B cell (primary cell): ENCODE results near the gene NPAS1. TPM values are rescaled to one million over a fixed set of nuclear protein-coding genes. Genes with fewer than 3 reads are reported as not detected.

ENCODE experiments used
- ATAC-seq: fragments of 200-7000 bp; cut with Tn5 transposase; one replicate; pipeline ENCODE4 v1.10.0; 2021; ENCODE audit warnings: low read depth, mild to moderate bottlenecking, moderate number of reproducible peaks, moderate library complexity
- CTCF ChIA-PET: fragments of 350-600 bp; sonication (Branson Sonifier 250); formaldehyde crosslinking; loops from one replicate; lab custom pipeline; 2021; ENCODE audit warnings: antibody characterized with exemption, inconsistent platforms; lab: Charles Lee
- POLR2A ChIA-PET: fragments of 350-600 bp; sonication (Branson Sonifier 250); formaldehyde crosslinking; loops from one replicate; lab custom pipeline; 2021; ENCODE audit warnings: antibody characterized with exemption; lab: Charles Lee
- DNase-seq: peaks from one replicate; pipeline ENCODE4 v3.0.0; 2013
- H2AFZ ChIP-seq: 2 replicates; pipeline ENCODE4 v1.6.1; 2012; ENCODE audit warnings: mild to moderate bottlenecking, low read depth, low read length; ENCODE audit not compliant: insufficient read depth, poor library complexity, severe bottlenecking
- H3K27ac ChIP-seq, 2 donors: 1 replicate in 1 of 2; 2 replicates in 1 of 2; pipeline ENCODE4 v1.5.1; 2012 to 2013; ENCODE audit warnings: low read length in 2 of 2, mild to moderate bottlenecking in 2 of 2, moderate library complexity in 1 of 2
- H3K27me3 ChIP-seq, 4 experiments: fragments of 200-600 bp in 1 of 4; sonication (generic) in 1 of 4; replicated peaks in 1 of 4; 1 replicate in 2 of 4; 2 replicates in 2 of 4; pipeline versions ENCODE4 v1.6.1 to v1.7.0; 2013 to 2016; ENCODE audit warnings: low read length in 3 of 4, mild to moderate bottlenecking in 2 of 4, mixed read lengths in 1 of 4, moderate library complexity in 1 of 4; ENCODE audit not compliant: insufficient read depth in 4 of 4, control insufficient read depth in 3 of 4; ENCODE audit errors: control extremely low read depth in 1 of 4
- H3K36me3 ChIP-seq, 2 experiments: replicated peaks in 1 of 2; 1 replicate in 1 of 2; 2 replicates in 1 of 2; pipeline versions ENCODE4 v1.6.1 to v1.7.1; 2013; ENCODE audit warnings: low read length in 1 of 2; ENCODE audit not compliant: insufficient read depth in 2 of 2, control insufficient read depth in 1 of 2; ENCODE audit errors: control extremely low read depth in 1 of 2, extremely low read depth in 1 of 2
- H3K4me1 ChIP-seq, 2 donors: fragments of 200-600 bp in 1 of 2; sonication (generic) in 1 of 2; 1 replicate in 1 of 2; 2 replicates in 1 of 2; pipeline versions ENCODE4 v1.5.1 to v1.6.1; 2013 to 2017; ENCODE audit warnings: low read length in 2 of 2; ENCODE audit not compliant: control insufficient read depth in 2 of 2, insufficient read depth in 2 of 2
- H3K4me2 ChIP-seq: replicated peaks from 2 replicates; pipeline ENCODE3; 2012; ENCODE audit warnings: mild to moderate bottlenecking, low read depth, low read length; ENCODE audit not compliant: poor library complexity, severe bottlenecking
- H3K4me3 ChIP-seq, 5 experiments: fragments of 200-600 bp in 1 of 5; sonication (generic) in 1 of 5; 1 replicate in 3 of 5; 2 replicates in 2 of 5; pipeline versions ENCODE4 v1.5.1 to v1.7.0; 2011 to 2016; ENCODE audit warnings: low read length in 4 of 5, mild to moderate bottlenecking in 4 of 5, low read depth in 2 of 5, control low read depth in 1 of 5, moderate library complexity in 1 of 5; ENCODE audit not compliant: insufficient read depth in 1 of 5; ENCODE audit errors: control extremely low read depth in 1 of 5, extremely low read depth in 1 of 5
- H3K79me2 ChIP-seq: fragments of 200-600 bp; sonication (generic); one replicate; pipeline ENCODE4 v1.6.0; 2016; ENCODE audit warnings: low read length; ENCODE audit not compliant: control insufficient read depth, insufficient read depth
- H3K9ac ChIP-seq: fragments of 200-600 bp; sonication (generic); 2 replicates; pipeline ENCODE4 v1.6.1; 2017; ENCODE audit warnings: mild to moderate bottlenecking, low read length, moderate library complexity
- H3K9me3 ChIP-seq, 3 donors: one replicate each; pipeline versions ENCODE4 v1.6.1 to v1.7.1; 2013; ENCODE audit warnings: low read length in 2 of 3; ENCODE audit not compliant: control insufficient read depth in 2 of 3, insufficient read depth in 1 of 3; ENCODE audit errors: control extremely low read depth in 1 of 3
- H4K20me1 ChIP-seq: 2 replicates; pipeline ENCODE4 v1.6.0; 2012; ENCODE audit warnings: mild to moderate bottlenecking, low read length; ENCODE audit not compliant: insufficient read depth, control insufficient read depth, poor library complexity, severe bottlenecking
- H3K27ac Mint-ChIP-seq: one replicate; pipeline ENCODE4 v1.8.0; 2021; ENCODE audit warnings: mixed read lengths
- H3K27me3 Mint-ChIP-seq: one replicate; pipeline ENCODE4 v1.8.0; 2021; ENCODE audit warnings: mixed read lengths
- H3K4me1 Mint-ChIP-seq: one replicate; pipeline ENCODE4 v1.8.0; 2021; ENCODE audit warnings: mixed read lengths
- H3K4me3 Mint-ChIP-seq: one replicate; pipeline ENCODE4 v1.8.0; 2021; ENCODE audit warnings: mixed read lengths
- H3K9me3 Mint-ChIP-seq: one replicate; pipeline ENCODE4 v1.8.0; 2022; ENCODE audit warnings: mixed read lengths; ENCODE audit not compliant: insufficient read depth
- EZH2 ChIP-seq: IDR thresholded peaks from 2 replicates; pipeline ENCODE4 v1.6.1; 2012; ENCODE audit warnings: borderline replicate concordance, low read depth, mild to moderate bottlenecking, moderate library complexity, low read length; ENCODE audit not compliant: insufficient read depth, poor library complexity, severe bottlenecking
- WGBS: methylation state at CpG from one replicate; pipeline ENCODE4 v1.1.5; 2013; ENCODE audit warnings: missing lambda C conversion rate; ENCODE audit not compliant: insufficient coverage; 5-methylcytosine and 5-hydroxymethylcytosine counted together
- intact Hi-C: fragments of 100-400 bp; cut with micrococcal nuclease; formaldehyde crosslinking; loops from one replicate; pipeline ENCODE4 v1.10.0; 2022
- polyA minus RNA-seq: library from RNA; depleted of rRNA, polyadenylated mRNA; stranded (reverse); fragments of >200 nt; gene quantifications from 2 replicates; pipeline ENCODE4 v1.2.3, GENCODE V29; 2012
- polyA plus RNA-seq: library from polyadenylated mRNA; depleted of rRNA; stranded (reverse); fragments of >200 nt; gene quantifications from 2 replicates; pipeline ENCODE4 v1.2.3, GENCODE V29; 2012
- total RNA-seq, 2 donors: library from RNA; stranded (reverse); fragments of 120-200 nt in 1 of 2; gene quantifications; 1 replicate in 1 of 2; 2 replicates in 1 of 2; pipeline versions ENCODE4 v1.2.3 to v1.2.4, GENCODE V29; 2013 to 2022
- TF ChIP-seq, protein P1 (sequence below): fragments of 200-600 bp; IDR thresholded peaks from one replicate; pipeline ENCODE4 v1.8.0; 2022; ENCODE audit warnings: antibody characterized with exemption, mild to moderate bottlenecking

The NPAS1 gene, protein sequence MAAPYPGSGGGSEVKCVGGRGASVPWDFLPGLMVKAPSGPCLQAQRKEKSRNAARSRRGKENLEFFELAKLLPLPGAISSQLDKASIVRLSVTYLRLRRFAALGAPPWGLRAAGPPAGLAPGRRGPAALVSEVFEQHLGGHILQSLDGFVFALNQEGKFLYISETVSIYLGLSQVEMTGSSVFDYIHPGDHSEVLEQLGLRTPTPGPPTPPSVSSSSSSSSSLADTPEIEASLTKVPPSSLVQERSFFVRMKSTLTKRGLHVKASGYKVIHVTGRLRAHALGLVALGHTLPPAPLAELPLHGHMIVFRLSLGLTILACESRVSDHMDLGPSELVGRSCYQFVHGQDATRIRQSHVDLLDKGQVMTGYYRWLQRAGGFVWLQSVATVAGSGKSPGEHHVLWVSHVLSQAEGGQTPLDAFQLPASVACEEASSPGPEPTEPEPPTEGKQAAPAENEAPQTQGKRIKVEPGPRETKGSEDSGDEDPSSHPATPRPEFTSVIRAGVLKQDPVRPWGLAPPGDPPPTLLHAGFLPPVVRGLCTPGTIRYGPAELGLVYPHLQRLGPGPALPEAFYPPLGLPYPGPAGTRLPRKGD
- total RNA-seq, result 1.1 TPM in 2 replicates
- total RNA-seq (2013), result 0.16 TPM
- 0.43 and 1.7 TPM in 2 replicates for polyA plus RNA-seq
- 1.5 TPM in 1 of 2 replicates, not detected in the other for polyA minus RNA-seq

DNA sequence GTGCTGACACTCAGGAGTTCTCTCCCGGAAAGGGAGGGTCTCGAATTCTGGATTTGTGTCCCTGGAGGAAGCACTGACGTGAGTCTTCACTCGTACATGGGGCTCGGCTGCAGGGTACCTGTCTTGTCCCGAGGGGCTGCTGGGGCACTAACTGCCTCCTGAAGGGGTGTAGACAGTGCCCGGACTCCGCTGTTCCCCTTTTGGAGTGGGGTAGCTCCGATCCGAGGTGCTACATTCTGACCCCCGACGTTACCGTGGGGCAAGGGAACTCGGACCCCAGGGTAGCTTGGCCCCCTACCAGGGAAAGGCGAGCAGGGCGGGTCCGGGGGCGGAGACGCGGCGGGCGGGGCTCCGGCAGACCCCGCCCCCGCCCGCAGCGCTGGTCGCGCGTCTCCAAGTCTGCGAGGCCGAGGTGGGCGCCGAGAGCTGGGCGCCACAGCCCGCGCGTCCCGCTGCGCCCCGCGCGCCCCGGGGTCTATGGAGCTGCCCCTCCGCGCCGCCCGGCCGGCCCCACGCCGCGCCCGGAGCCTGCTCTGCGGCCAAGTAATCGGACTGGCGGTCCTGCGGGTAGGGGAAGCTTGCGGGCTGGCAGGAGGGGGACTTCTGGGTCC, at the start of gene NPAS1:
Gene NPAS1 (plus strand): TSS at position 407 of the 611 bp plus-strand sequence. CDS start 1,211 bp downstream, outside the sequence.
- H3K36me3 ChIP-seq, result no peaks in the 10 kb centered on the region
- H2AFZ ChIP-seq, result no peak within 1 kb of the TSS
- no peak within 1 kb of the TSS for H3K27ac Mint-ChIP-seq
- no peak for DNase-seq
- peaks cover 0 to 59% (median 26%) of the 10 kb centered on the region in 4 experiments for H3K27me3 ChIP-seq
- peak within 1 kb of the TSS; percentile 61 for H3K4me3 Mint-ChIP-seq
- TF ChIP-seq, protein P1, sequence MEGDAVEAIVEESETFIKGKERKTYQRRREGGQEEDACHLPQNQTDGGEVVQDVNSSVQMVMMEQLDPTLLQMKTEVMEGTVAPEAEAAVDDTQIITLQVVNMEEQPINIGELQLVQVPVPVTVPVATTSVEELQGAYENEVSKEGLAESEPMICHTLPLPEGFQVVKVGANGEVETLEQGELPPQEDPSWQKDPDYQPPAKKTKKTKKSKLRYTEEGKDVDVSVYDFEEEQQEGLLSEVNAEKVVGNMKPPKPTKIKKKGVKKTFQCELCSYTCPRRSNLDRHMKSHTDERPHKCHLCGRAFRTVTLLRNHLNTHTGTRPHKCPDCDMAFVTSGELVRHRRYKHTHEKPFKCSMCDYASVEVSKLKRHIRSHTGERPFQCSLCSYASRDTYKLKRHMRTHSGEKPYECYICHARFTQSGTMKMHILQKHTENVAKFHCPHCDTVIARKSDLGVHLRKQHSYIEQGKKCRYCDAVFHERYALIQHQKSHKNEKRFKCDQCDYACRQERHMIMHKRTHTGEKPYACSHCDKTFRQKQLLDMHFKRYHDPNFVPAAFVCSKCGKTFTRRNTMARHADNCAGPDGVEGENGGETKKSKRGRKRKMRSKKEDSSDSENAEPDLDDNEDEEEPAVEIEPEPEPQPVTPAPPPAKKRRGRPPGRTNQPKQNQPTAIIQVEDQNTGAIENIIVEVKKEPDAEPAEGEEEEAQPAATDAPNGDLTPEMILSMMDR, result no peak
- TF ChIP-seq EZH2, result no peak
- H3K4me3 ChIP-seq, result peak within 1 kb of the TSS in 1 of 5 experiments; percentile 18
- ChIA-PET POLR2A (interaction anchor here (0.5 kb wide), 1 partner anchor 195 kb away, joined by 3 read pairs; no protein-coding TSS in a partner anchor), CTCF (interaction anchor here (0.9 kb wide), 1 partner anchor 106 kb away, joined by 3 read pairs; no protein-coding TSS in a partner anchor)
- H3K4me2 ChIP-seq, result peak within 1 kb of the TSS; percentile 76
- H3K27ac ChIP-seq, result no peak within 1 kb of the TSS
- no peaks in the 10 kb centered on the region for H3K9me3 Mint-ChIP-seq
- peak within 1 kb of the TSS; percentile 11 for H3K9ac ChIP-seq
- intact Hi-C loops, result no loop called here
- peaks cover 0 to 3% (median 0%) of the 10 kb centered on the region in 3 donors for H3K9me3 ChIP-seq
- WGBS, result 2% methylated on average over 58 of the region's 58 CpGs
- peaks cover 18% of the 10 kb centered on the region for H3K4me1 Mint-ChIP-seq
- H3K27me3 Mint-ChIP-seq, result peaks cover 33% of the 10 kb centered on the region
- no peaks in the 10 kb centered on the region for H4K20me1 ChIP-seq
- no peak for ATAC-seq
- peaks cover 27 to 31% of the 10 kb centered on the region in 2 donors for H3K4me1 ChIP-seq
- no peaks in the 10 kb centered on the region for H3K79me2 ChIP-seq
